ENCODE data around the gene COQ5. TPM values are rescaled to one million over a fixed set of nuclear protein-coding genes. Genes with fewer than 3 reads are reported as not detected.
A peak's percentile ranks its signal among the peaks of the same experiment; 100 is the strongest.

Gene COQ5
- 19.3 and 35.9 TPM in 2 replicates for total RNA-seq (2014; rRNA removed; shearing (Covaris generic); ENCODE audit: low replicate concordance)

GRCh38 chr12:120528861-120529525 lies at the start of gene COQ5:
Gene COQ5, minus strand, starts transcription at chr12:120529158. Its CDS starts 17 bp downstream, at chr12:120529141.
- peak; percentile 83 for DNase-seq (ENCODE audit: low read depth)
- in situ Hi-C loops (cut with HindIII; ENCODE audit: low pct_unique_long_range_greater_than_20kb, low sequenced_read_pairs), result no loop called here

GRCh38 chr12:120574106-120574505 lies 45.1 kb upstream of the COQ5 start:
- no peak for DNase-seq (ENCODE audit: low read depth)
- in situ Hi-C loops (cut with HindIII; ENCODE audit: low pct_unique_long_range_greater_than_20kb, low sequenced_read_pairs), result no loop called here

GRCh38 chr12:120573560-120573959 lies 44.6 kb upstream of the COQ5 start:
- in situ Hi-C loops (cut with HindIII; ENCODE audit: low pct_unique_long_range_greater_than_20kb, low sequenced_read_pairs), result no loop called here
- DNase-seq (ENCODE audit: low read depth), result no peak

- in situ Hi-C loops (cut with HindIII; ENCODE audit: low pct_unique_long_range_greater_than_20kb, low sequenced_read_pairs), result no loop called here
These were observed 42.3 kb upstream of the COQ5 start for GRCh38 chr12:120571299-120571698.

GRCh38 chr12:120563495-120563894 lies 34.5 kb upstream of the COQ5 start:
- no peak for DNase-seq (ENCODE audit: low read depth)

More at GRCh38 chr12:120571299-120571698, 42.3 kb upstream of the COQ5 start:
- no peak for DNase-seq (ENCODE audit: low read depth)

GRCh38 chr12:120562906-120563305 lies 33.9 kb upstream of the COQ5 start:
- in situ Hi-C loops (cut with HindIII; ENCODE audit: low pct_unique_long_range_greater_than_20kb, low sequenced_read_pairs), result no loop called here

More at GRCh38 chr12:120563495-120563894, 34.5 kb upstream of the COQ5 start:
- in situ Hi-C loops (cut with HindIII; ENCODE audit: low pct_unique_long_range_greater_than_20kb, low sequenced_read_pairs), result no loop called here

GRCh38 chr12:120557589-120557988 lies 28.6 kb upstream of the COQ5 start:
- in situ Hi-C loops (cut with HindIII; ENCODE audit: low pct_unique_long_range_greater_than_20kb, low sequenced_read_pairs), result no loop called here
- DNase-seq (ENCODE audit: low read depth), result no peak

More at GRCh38 chr12:120562906-120563305, 33.9 kb upstream of the COQ5 start:
- no peak for DNase-seq (ENCODE audit: low read depth)

GRCh38 chr12:120554678-120555077 lies 25.7 kb upstream of the COQ5 start:
- in situ Hi-C loops (cut with HindIII; ENCODE audit: low pct_unique_long_range_greater_than_20kb, low sequenced_read_pairs), result no loop called here
- DNase-seq (ENCODE audit: low read depth), result no peak

GRCh38 chr12:120546050-120546386 lies 17.1 kb upstream of the COQ5 start:
- in situ Hi-C loops (cut with HindIII; ENCODE audit: low pct_unique_long_range_greater_than_20kb, low sequenced_read_pairs), result no loop called here
- no peak for DNase-seq (ENCODE audit: low read depth)

GRCh38 chr12:120544691-120545090 lies 15.7 kb upstream of the COQ5 start:
- DNase-seq (ENCODE audit: low read depth), result no peak
- in situ Hi-C loops (cut with HindIII; ENCODE audit: low pct_unique_long_range_greater_than_20kb, low sequenced_read_pairs), result no loop called here

- DNase-seq (ENCODE audit: low read depth), result no peak
- in situ Hi-C loops (cut with HindIII; ENCODE audit: low pct_unique_long_range_greater_than_20kb, low sequenced_read_pairs), result no loop called here
These were observed 13.2 kb upstream of the COQ5 start for GRCh38 chr12:120542166-120542565.

GRCh38 chr12:120540445-120540844 lies 11.5 kb upstream of the COQ5 start:
- DNase-seq (ENCODE audit: low read depth), result no peak
- in situ Hi-C loops (cut with HindIII; ENCODE audit: low pct_unique_long_range_greater_than_20kb, low sequenced_read_pairs), result no loop called here

- DNase-seq (ENCODE audit: low read depth), result no peak
- in situ Hi-C loops (cut with HindIII; ENCODE audit: low pct_unique_long_range_greater_than_20kb, low sequenced_read_pairs), result no loop called here
These were observed 10.3 kb upstream of the COQ5 start for GRCh38 chr12:120539303-120539702.

- in situ Hi-C loops (cut with HindIII; ENCODE audit: low pct_unique_long_range_greater_than_20kb, low sequenced_read_pairs), result no loop called here
These were observed 9.6 kb upstream of the COQ5 start for GRCh38 chr12:120538281-120539156.

GRCh38 chr12:120537856-120538220 lies 8.9 kb upstream of the COQ5 start:
- in situ Hi-C loops (cut with HindIII; ENCODE audit: low pct_unique_long_range_greater_than_20kb, low sequenced_read_pairs), result no loop called here

More at GRCh38 chr12:120538281-120539156, 9.6 kb upstream of the COQ5 start:
- peak; percentile 58 for DNase-seq (ENCODE audit: low read depth)

GRCh38 chr12:120536064-120536791 lies 7.3 kb upstream of the COQ5 start:
- no peak for DNase-seq (ENCODE audit: low read depth)
- in situ Hi-C loops (cut with HindIII; ENCODE audit: low pct_unique_long_range_greater_than_20kb, low sequenced_read_pairs), result no loop called here

More at GRCh38 chr12:120537856-120538220, 8.9 kb upstream of the COQ5 start:
- no peak for DNase-seq (ENCODE audit: low read depth)

- DNase-seq (ENCODE audit: low read depth), result peak; percentile 39
- in situ Hi-C loops (cut with HindIII; ENCODE audit: low pct_unique_long_range_greater_than_20kb, low sequenced_read_pairs), result no loop called here
These were observed 6.0 kb upstream of the COQ5 start for GRCh38 chr12:120534703-120535655.
